Panc1 (cell line): ENCODE results near the gene ARCN1.

Source experiments
- CTCF ChIP-seq: fragments of 450-650 bp; IDR thresholded peaks from 2 replicates; pipeline ENCODE4 v1.5.1; 2017; ENCODE audit warnings: mild to moderate bottlenecking
- POLR2AphosphoS5 ChIP-seq: IDR thresholded peaks from 2 replicates; pipeline ENCODE4 v1.6.1; 2012; ENCODE audit warnings: mild to moderate bottlenecking, low read depth, low read length, moderate library complexity
- SIN3A ChIP-seq: IDR thresholded peaks from 2 replicates; pipeline ENCODE4 v1.6.1; 2012; ENCODE audit warnings: low read depth, mild to moderate bottlenecking, low read length, moderate library complexity, borderline replicate concordance; ENCODE audit not compliant: insufficient read depth
- TCF7L2 ChIP-seq: IDR thresholded peaks from 2 replicates; pipeline ENCODE4 v1.6.1; 2011; ENCODE audit warnings: mild to moderate bottlenecking, low read depth, low read length, inconsistent platforms

GRCh38 chr11:118650366-118650765 lies 78.2 kb downstream of the ARCN1 start:
- TF ChIP-seq POLR2AphosphoS5 = no peak
- no peak for TF ChIP-seq CTCF
- no peak for TF ChIP-seq TCF7L2
- no peak for TF ChIP-seq SIN3A
